OCI-LY1 (cell line): ENCODE measurements around the gene RGS10.

Experiments used
- H2AFZ ChIP-seq: fragments of 200-600 bp; sonication (generic), shearing (Covaris generic); 2 replicates; pipeline ENCODE4 v1.6.0; 2014; ENCODE audit warnings: antibody characterized with exemption, mild to moderate bottlenecking, low read length
- H3F3A ChIP-seq: fragments of 200-600 bp; sonication (generic), shearing (Covaris generic); 2 replicates; pipeline ENCODE4 v1.6.0; 2014; ENCODE audit warnings: mild to moderate bottlenecking, antibody characterized with exemption, low read length, moderate library complexity; ENCODE audit not compliant: insufficient read depth
- H3K27ac ChIP-seq: fragments of 200-600 bp; sonication (generic); 2 replicates; pipeline ENCODE4 v1.5.1; 2014; ENCODE audit warnings: low read length, mixed run types, mild to moderate bottlenecking, low read depth; ENCODE audit not compliant: poor library complexity, severe bottlenecking
- H3K27me3 ChIP-seq: fragments of 200-600 bp; sonication (generic); 2 replicates; pipeline ENCODE4 v1.6.0; 2014; ENCODE audit warnings: antibody characterized with exemption, mild to moderate bottlenecking, low read length, moderate library complexity; ENCODE audit not compliant: insufficient read depth
- H3K36me3 ChIP-seq: fragments of 200-600 bp; sonication (generic); 2 replicates; pipeline ENCODE4 v1.6.1; 2014; ENCODE audit warnings: mild to moderate bottlenecking, antibody characterized with exemption, low read length, moderate library complexity, mixed read lengths; ENCODE audit not compliant: insufficient read depth
- H3K4me1 ChIP-seq: fragments of 200-600 bp; sonication (generic); 2 replicates; pipeline ENCODE4 v1.5.1; 2014; ENCODE audit warnings: mild to moderate bottlenecking, low read length, moderate library complexity; ENCODE audit not compliant: insufficient read depth, severe bottlenecking
- H3K4me2 ChIP-seq: fragments of 200-600 bp; sonication (generic), shearing (Covaris generic); 2 replicates; pipeline ENCODE4 v1.6.1; 2014; ENCODE audit warnings: low read length
- H3K4me3 ChIP-seq: fragments of 200-600 bp; sonication (generic); 2 replicates; pipeline ENCODE4 v1.5.1; 2014; ENCODE audit warnings: low read length, low read depth, mild to moderate bottlenecking, mixed read lengths; ENCODE audit not compliant: poor library complexity, severe bottlenecking
- H3K79me2 ChIP-seq: fragments of 200-600 bp; shearing (Covaris generic); 2 replicates; pipeline ENCODE4 v1.6.1; 2016; ENCODE audit warnings: mixed run types, low read length, mixed read lengths; ENCODE audit not compliant: insufficient read depth
- H3K9ac ChIP-seq: fragments of 200-600 bp; sonication (generic), shearing (Covaris generic); 2 replicates; pipeline ENCODE4 v1.6.1; 2014; ENCODE audit warnings: mild to moderate bottlenecking, low read length, mixed read lengths
- H3K9me2 ChIP-seq: fragments of 200-600 bp; sonication (generic), shearing (Covaris generic); 2 replicates; pipeline ENCODE4 v1.6.1; 2014; ENCODE audit warnings: low read depth, mild to moderate bottlenecking, low read length, mixed read lengths
- H3K9me3 ChIP-seq: fragments of 200-600 bp; shearing (Covaris generic); 2 replicates; pipeline ENCODE4 v1.6.1; 2014; ENCODE audit warnings: low read length, mixed read lengths
- H4K20me1 ChIP-seq: fragments of 200-600 bp; sonication (generic), shearing (Covaris generic); 2 replicates; pipeline ENCODE4 v1.6.0; 2016; ENCODE audit warnings: mild to moderate bottlenecking, low read length; ENCODE audit not compliant: insufficient read depth
- CTCF ChIP-seq: fragments of 200-600 bp; sonication (generic), shearing (Covaris generic); IDR thresholded peaks from 2 replicates; pipeline ENCODE4 v1.5.1; 2017; ENCODE audit warnings: mild to moderate bottlenecking, antibody characterized with exemption, low read length, moderate library complexity, mixed read lengths
- EZH2 ChIP-seq: fragments of 200-600 bp; sonication (generic), shearing (Covaris generic); IDR thresholded peaks from 2 replicates; pipeline ENCODE4 v1.8.0; 2017; ENCODE audit warnings: borderline replicate concordance, mixed run types, mild to moderate bottlenecking, antibody characterized with exemption, low read length, moderate library complexity, mixed read lengths

RGS10 gene

GRCh38 chr10:119483839-119484238 lies 58.7 kb downstream of the RGS10 start:
- Histone ChIP-seq H3K27ac (no peak overlapping the region), H3K9me2 (no peaks in the 10 kb centered on the region), H3K9ac (no peak overlapping the region), H3K4me3 (no peak overlapping the region), H3K4me1 (peaks cover 8% of the 10 kb centered on the region), H3K79me2 (no peaks in the 10 kb centered on the region), H2AFZ (no peak overlapping the region), H3K4me2 (no peak overlapping the region), H4K20me1 (no peaks in the 10 kb centered on the region), H3K36me3 (no peaks in the 10 kb centered on the region), H3F3A (no peaks in the 10 kb centered on the region), H3K27me3 (0 out of 2 replicates have a peak, but pooled peaks cover 5% of the 10 kb centered on the region), H3K9me3 (no peaks in the 10 kb centered on the region)
- TF ChIP-seq CTCF = no peak
- TF ChIP-seq EZH2 = no peak

- H3K36me3 ChIP-seq = no peaks in the 10 kb centered on the region
- no peak overlapping the region for H3K4me3 ChIP-seq
- H3K9me3 ChIP-seq = no peaks in the 10 kb centered on the region
- H3K4me2 ChIP-seq = no peak overlapping the region
- no peaks in the 10 kb centered on the region for H3K9me2 ChIP-seq
- peaks cover 17% of the 10 kb centered on the region for H3K4me1 ChIP-seq
- H3K27ac ChIP-seq = no peak overlapping the region
- H3K9ac ChIP-seq = no peak overlapping the region
- H3K79me2 ChIP-seq = no peaks in the 10 kb centered on the region
- TF ChIP-seq EZH2 (no peak), CTCF (no peak)
- no peak overlapping the region for H2AFZ ChIP-seq
- H4K20me1 ChIP-seq = no peaks in the 10 kb centered on the region
- 0 out of 2 replicates have a peak, but pooled peaks cover 5% of the 10 kb centered on the region for H3K27me3 ChIP-seq
- no peaks in the 10 kb centered on the region for H3F3A ChIP-seq
Measured at GRCh38 chr10:119483001-119483400, 59.5 kb downstream of the RGS10 start.

GRCh38 chr10:119481781-119482426 lies 60.6 kb downstream of the RGS10 start:
- Histone ChIP-seq H3K79me2 (no peaks in the 10 kb centered on the region), H3K27me3 (0 out of 2 replicates have a peak, but pooled peaks cover 5% of the 10 kb centered on the region), H3K9me3 (no peaks in the 10 kb centered on the region), H3K9ac (no peak overlapping the region), H3K4me1 (peaks cover 26% of the 10 kb centered on the region), H3K4me2 (no peak overlapping the region), H3K36me3 (no peaks in the 10 kb centered on the region), H4K20me1 (no peaks in the 10 kb centered on the region), H3K4me3 (no peak overlapping the region), H3K9me2 (no peaks in the 10 kb centered on the region), H3K27ac (no peak overlapping the region), H3F3A (no peaks in the 10 kb centered on the region), H2AFZ (no peak overlapping the region)
- no peak for TF ChIP-seq EZH2
- TF ChIP-seq CTCF = no peak
